Measurements from ENCODE around the gene SNX20. TPM values are rescaled to one million over a fixed set of nuclear protein-coding genes. Genes with fewer than 3 reads are reported as not detected.

Gene SNX20
- total RNA-seq, 1 donor from 2014 or later, result not detected

DNA sequence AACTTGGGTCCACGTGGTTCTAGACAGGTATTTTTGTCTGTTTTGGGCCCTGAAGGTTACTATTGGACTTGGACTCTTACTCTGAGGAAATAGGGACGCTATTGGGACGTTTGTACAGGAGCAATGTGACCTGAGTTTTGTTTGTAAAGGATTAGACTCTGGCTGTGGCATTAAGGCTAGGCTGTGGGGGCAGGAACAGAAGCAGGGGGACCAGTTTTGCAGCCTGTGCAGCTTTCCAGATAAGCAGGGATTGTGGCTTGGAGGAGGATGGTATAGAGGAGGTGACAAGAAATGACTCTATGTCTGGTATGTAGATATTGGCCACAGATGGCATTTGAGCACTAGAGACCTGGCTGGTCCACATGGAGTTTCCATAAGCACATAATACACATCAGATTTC is 25.1 kb upstream of the SNX20 start:
- no peak for DNase-seq (ENCODE audit: low read depth)
- TF ChIP-seq, protein P1, sequence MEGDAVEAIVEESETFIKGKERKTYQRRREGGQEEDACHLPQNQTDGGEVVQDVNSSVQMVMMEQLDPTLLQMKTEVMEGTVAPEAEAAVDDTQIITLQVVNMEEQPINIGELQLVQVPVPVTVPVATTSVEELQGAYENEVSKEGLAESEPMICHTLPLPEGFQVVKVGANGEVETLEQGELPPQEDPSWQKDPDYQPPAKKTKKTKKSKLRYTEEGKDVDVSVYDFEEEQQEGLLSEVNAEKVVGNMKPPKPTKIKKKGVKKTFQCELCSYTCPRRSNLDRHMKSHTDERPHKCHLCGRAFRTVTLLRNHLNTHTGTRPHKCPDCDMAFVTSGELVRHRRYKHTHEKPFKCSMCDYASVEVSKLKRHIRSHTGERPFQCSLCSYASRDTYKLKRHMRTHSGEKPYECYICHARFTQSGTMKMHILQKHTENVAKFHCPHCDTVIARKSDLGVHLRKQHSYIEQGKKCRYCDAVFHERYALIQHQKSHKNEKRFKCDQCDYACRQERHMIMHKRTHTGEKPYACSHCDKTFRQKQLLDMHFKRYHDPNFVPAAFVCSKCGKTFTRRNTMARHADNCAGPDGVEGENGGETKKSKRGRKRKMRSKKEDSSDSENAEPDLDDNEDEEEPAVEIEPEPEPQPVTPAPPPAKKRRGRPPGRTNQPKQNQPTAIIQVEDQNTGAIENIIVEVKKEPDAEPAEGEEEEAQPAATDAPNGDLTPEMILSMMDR (conservative IDR thresholded peaks at IDR 0.05; ENCODE audit: low read depth, low read length), result no peak
- no peak overlapping the region for H3K4me3 ChIP-seq (ENCODE audit: low read depth, low read length)

DNA sequence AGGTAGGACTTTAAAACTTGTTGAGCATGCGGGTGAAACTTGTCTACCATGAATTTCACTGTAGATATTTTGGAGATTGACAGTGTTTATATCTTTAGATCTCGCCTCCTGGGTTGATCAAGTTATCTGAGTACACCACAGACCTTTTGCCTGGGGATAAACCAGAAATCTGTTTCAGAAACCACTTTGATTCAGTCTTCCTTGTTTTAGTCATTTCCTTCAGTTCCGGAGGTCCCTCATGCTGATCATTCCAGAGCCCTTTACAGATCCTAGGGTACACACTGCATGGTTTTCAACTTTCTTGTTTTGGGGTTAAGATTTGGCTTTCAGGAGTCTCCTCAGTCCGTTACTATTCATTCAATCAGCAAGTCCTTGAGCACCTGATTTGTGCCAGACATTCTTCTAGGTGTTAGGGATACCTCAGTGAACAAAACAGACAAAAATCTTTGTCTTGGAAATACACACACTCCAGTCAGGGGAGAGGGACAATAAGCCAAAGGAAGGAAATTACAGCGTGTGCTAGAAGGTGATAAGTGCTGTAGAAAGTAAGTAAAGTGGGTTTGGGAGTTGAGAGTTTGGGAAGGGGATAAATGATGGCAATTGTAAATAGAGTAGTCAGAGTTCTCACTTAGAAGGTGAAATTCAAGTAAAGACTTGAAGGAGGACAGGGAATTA is 24.5 kb upstream of the SNX20 start:
- no peak for DNase-seq (ENCODE audit: low read depth)
- TF ChIP-seq, protein P1 (conservative IDR thresholded peaks at IDR 0.05; ENCODE audit: low read depth, low read length), result no peak
- no peak overlapping the region for H3K4me3 ChIP-seq (ENCODE audit: low read depth, low read length)

DNA sequence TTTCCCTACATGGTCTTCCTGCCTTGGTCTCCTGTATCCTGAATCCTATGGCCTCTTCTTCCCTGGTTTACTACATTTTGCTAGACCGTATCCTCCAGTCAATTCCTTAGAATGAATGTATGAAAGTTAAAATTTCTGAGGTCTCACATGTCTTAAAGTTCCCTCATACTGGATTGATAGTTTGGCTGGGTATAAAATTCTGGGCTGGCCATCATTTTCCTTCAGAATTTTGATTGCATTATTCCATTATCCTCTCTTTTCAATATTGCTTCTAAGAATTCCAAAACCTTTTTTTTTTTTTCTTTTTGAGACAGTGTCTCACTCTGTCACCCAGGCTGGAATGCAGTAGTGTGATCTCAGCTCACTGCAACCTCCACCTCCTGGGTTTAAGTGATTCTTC is 23.1 kb upstream of the SNX20 start:
- DNase-seq (ENCODE audit: low read depth), result no peak
- no peak overlapping the region for H3K4me3 ChIP-seq (ENCODE audit: low read depth, low read length)
- TF ChIP-seq, protein P1 (conservative IDR thresholded peaks at IDR 0.05; ENCODE audit: low read depth, low read length), result no peak

- TF ChIP-seq, protein P1 (conservative IDR thresholded peaks at IDR 0.05; ENCODE audit: low read depth, low read length), result no peak
- H3K4me3 ChIP-seq (ENCODE audit: low read depth, low read length), result no peak overlapping the region
- no peak for DNase-seq (ENCODE audit: low read depth)
These were observed 21.6 kb upstream of the SNX20 start for GRCh38 chr16:50702725-50703124.

DNA sequence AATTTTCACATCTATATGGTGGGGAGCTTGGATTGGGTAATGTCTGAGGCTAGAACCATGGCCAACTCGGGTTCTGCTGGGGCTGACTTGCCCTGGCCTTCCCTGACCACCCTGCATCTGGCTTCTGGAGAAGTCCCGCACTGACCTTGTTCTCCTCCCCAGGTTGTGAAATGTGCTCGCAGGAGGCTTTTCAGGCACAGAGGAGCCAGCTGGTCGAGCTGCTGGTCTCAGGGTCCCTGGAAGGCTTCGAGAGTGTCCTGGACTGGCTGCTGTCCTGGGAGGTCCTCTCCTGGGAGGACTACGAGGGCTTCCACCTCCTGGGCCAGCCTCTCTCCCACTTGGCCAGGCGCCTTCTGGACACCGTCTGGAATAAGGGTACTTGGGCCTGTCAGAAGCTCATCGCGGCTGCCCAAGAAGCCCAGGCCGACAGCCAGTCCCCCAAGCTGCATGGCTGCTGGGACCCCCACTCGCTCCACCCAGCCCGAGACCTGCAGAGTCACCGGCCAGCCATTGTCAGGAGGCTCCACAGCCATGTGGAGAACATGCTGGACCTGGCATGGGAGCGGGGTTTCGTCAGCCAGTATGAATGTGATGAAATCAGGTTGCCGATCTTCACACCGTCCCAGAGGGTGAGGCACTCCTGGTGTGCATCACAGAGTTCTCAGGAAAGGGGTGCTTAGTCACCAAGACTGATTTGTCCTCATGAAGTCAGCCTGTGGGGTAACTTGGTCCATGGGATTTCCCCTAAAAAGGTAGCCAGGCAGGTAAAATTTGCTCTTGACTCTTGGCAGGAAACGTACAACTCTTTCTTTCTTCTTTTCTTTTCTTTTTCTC is 18.4 kb upstream of the SNX20 start:
- TF ChIP-seq, protein P1 (conservative IDR thresholded peaks at IDR 0.05; ENCODE audit: low read depth, low read length), result no peak
- no peak overlapping the region for H3K4me3 ChIP-seq (ENCODE audit: low read depth, low read length)
- no peak for DNase-seq (ENCODE audit: low read depth)

DNA sequence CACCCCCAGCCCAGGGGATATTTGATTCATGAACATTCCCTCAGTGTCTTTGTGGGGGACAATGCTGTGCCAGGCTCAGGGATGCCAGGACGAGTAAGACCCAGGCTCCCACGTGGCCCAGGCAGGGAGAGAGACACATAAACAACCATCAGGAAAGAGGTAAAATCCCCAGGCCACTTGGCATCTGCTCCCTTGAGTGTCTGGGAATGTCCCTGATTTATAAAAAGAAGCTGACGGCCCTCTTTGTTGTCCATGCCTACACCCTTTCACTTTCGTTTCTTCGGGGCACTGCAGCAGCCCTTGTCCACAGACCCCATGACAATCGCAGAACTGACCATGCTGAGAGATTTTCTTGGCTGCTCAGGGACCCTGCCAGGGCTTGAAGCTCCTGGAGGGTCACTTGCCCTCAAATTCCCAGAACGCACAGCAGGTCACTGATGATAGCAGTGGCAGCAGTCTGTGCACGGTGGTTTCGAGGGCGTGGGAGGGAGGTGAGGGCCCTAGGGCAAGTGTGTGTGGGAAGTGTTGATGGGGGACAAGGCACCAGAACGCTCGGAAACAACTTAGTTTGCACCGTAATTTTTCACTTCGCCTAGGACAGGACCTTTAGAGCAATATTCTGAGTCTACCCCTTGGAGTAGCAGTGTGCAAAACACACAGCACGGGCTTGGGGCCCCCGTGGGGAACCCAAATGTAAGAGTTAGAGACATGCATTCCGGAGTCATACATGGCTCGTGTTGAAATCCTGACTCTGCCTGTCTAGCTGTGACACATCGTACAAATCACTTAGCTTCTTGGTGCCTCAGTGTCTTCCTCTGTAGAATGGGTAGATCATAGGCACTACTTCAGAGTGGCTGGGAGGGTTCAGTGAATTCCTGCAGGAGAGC is 17.0 kb upstream of the SNX20 start:
- H3K4me3 ChIP-seq (ENCODE audit: low read depth, low read length), result peak overlapping the region; percentile 45
- TF ChIP-seq, protein P1 (conservative IDR thresholded peaks at IDR 0.05; ENCODE audit: low read depth, low read length), result no peak
- DNase-seq (ENCODE audit: low read depth), result peak; percentile 54
